GDM1 (cell line): ENCODE measurements around the gene ZNF248.
"Not testable (repeated sequence)": the region's sequence is repeated elsewhere in the genome, so short reads cannot be mapped to it uniquely, and the experiment has no call there.

ENCODE experiments used
- DNase-seq: peaks from one replicate; lab custom pipeline; 2025; lab: John Stamatoyannopoulos, UW

The ZNF248 gene

GRCh38 chr10:37739181-37739580 is 118.2 kb downstream of the ZNF248 start:
- no peak for DNase-seq

- DNase-seq: not testable (repeated sequence)
Measured at GRCh38 chr10:37738241-37738640, 119.2 kb downstream of the ZNF248 start.

- DNase-seq: no peak
Measured at GRCh38 chr10:37737336-37737735, 120.1 kb downstream of the ZNF248 start.

GRCh38 chr10:37736120-37736519 is 121.3 kb downstream of the ZNF248 start:
- no peak for DNase-seq

- DNase-seq: no peak
Measured at GRCh38 chr10:37734971-37735370, 122.4 kb downstream of the ZNF248 start.
